T-helper 1 cell (primary cell): Measurements from ENCODE around the gene LRFN4.
"Not testable (repeated sequence)": the region's sequence is repeated elsewhere in the genome, so short reads cannot be mapped to it uniquely, and the experiment has no call there.

Experiments
- DNase-seq, 5 donors: peaks; one replicate each; pipeline ENCODE4 v3.0.0-alpha.2; 2012 to 2020
- total RNA-seq, 4 donors: gene quantifications; one replicate each; lab custom pipeline; 2026; lab: John Stamatoyannopoulos, UW

The LRFN4 gene
- total RNA-seq, result 3.5 to 5.9 (median 4.3) reads per million in 4 donors

GRCh38 chr11:66856496-66857233 is at the start of gene LRFN4:
Gene LRFN4, plus strand, starts transcription at chr11:66857064. Its CDS starts 681 bp downstream, at chr11:66857745.
- peak in 3 of 5 donors; percentile 43 to 57 (median 55) for DNase-seq

DNA sequence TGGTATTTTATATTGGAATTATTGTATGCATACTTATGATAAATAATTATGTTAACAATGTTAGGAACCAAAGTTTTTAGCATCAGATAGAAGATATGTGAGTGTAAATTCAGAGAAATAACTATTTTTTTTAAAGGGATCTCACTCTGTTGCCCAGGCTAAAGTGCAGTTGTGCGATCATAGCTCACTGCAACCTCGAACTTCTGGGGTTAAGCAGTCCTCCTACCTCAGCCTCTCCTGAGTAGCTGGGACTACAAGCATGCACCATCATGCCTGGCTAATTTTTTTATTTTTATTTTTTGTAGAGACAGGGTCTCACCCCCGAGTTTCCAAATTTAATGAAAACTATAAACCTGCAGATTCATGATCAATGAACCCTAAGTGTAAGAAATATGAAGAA is 47.3 kb upstream of the LRFN4 start:
- DNase-seq, result no peak

- DNase-seq, result no peak
These were observed 46.2 kb upstream of the LRFN4 start for GRCh38 chr11:66810576-66811185.

DNA sequence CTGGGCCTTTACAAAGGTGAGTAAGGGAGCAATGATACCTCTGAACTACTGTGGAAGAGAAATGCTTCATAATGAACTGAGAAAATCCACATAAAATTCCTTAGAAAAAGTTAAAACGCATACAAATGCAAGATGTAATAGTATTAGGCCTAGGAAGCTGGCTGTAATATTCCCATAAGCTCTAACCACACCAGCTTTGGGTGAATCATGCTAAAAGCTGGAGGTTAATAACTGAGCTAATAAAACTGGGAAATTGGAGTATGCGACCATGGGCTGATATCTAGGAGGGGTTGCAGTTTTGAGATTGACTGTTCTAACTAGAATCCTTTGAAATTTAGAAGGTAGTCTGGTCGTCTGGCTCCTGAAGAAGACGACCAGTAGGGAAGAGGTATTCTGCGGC is 42.2 kb upstream of the LRFN4 start:
- DNase-seq, result no peak

DNA sequence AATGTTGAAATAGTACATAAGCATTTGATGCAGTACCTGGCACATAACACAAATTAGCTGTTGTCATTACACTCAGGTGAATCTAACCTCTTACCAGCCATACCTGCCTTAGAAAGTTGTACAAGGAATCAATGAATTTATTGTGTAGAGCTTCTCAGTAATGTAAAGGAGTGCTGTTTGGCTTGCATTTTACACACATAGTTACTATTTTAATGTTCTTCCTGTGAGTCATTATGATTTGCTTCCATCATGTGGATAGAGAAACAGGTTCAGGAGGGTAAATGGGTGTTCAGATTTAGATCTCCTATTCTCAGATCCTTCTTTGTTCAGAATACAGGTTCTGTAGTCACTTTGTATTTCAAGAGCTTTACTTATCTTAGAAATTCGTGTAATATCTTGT is 41.2 kb upstream of the LRFN4 start:
- no peak for DNase-seq

DNA sequence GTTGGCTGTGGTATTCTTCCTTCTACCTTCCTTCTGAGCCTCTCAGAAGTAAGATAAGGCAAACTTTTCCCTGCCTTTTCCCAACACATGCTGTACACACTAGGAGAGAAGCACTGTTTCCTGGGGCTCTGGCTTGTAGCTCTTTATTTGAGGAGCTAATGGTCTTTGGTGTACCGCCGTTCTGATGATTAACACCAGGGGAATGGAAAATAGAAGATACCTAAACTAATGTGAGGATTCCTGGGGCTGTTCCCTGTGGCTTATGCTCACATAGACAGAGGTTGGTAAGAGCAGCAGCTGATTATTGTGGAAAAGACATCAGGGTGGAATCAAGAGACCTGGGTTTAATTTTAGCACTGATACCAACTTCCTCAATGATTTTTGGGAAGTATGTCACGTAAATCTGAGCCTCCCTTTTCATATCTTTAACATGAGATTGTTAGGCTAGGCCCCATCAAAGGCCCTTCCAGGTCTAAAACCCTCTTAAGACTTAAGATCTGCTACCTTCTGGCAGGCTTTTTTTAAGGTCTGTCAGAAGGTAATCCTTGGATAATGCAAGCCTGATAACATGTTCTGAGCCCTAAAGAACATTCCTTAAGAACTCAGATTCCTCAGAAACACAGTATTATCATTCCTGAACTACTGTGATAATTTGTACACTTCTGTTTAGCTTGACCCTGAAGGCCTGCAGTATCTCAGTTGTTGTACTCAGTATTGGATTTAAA is 38.5 kb upstream of the LRFN4 start:
- no peak for DNase-seq

GRCh38 chr11:66820381-66820780 is 36.5 kb upstream of the LRFN4 start:
- DNase-seq, result no peak

- DNase-seq, result no peak
These were observed 36.0 kb upstream of the LRFN4 start for GRCh38 chr11:66820901-66821300.

- DNase-seq, result no peak
These were observed 33.2 kb upstream of the LRFN4 start for GRCh38 chr11:66823700-66824099.

GRCh38 chr11:66824573-66824972 is 32.3 kb upstream of the LRFN4 start:
- DNase-seq, result not testable (repeated sequence)

DNA sequence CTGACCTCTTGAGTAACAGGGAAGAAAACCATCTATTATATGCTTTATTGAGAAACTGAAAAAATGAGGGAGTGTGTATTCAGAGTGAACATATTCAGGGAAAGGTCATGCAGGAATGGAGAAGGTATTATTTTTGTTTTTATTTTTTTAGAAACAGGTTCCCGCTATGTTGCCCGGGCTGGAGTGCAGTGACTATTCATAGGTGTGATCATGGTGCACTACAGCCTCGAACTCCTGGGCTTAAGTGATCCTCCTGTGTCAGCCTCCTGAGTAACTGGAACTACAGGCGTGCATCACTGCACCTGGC is 22.4 kb upstream of the LRFN4 start:
- no peak for DNase-seq

DNA sequence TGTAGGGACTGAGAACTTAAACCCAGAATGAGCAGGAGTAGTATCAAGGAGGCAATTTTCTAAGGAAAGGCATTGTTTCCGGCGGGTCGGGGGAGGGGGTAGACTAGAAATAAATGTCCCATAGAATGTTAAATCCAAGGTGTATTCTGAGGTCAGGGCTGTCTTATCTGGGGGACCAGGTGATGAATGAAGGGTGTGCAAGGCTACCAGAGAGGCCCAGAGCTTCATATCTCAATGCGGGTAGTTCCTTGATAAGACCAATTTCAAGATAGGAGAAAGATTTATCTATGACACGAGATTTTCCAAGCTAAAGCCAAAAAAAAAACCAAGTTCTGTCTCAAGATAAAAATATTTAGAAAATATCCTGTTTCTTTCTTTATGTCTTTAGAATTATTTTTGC is 21.9 kb upstream of the LRFN4 start:
- DNase-seq, result no peak

- no peak for DNase-seq
These were observed 21.0 kb upstream of the LRFN4 start for GRCh38 chr11:66835768-66836405.

DNA sequence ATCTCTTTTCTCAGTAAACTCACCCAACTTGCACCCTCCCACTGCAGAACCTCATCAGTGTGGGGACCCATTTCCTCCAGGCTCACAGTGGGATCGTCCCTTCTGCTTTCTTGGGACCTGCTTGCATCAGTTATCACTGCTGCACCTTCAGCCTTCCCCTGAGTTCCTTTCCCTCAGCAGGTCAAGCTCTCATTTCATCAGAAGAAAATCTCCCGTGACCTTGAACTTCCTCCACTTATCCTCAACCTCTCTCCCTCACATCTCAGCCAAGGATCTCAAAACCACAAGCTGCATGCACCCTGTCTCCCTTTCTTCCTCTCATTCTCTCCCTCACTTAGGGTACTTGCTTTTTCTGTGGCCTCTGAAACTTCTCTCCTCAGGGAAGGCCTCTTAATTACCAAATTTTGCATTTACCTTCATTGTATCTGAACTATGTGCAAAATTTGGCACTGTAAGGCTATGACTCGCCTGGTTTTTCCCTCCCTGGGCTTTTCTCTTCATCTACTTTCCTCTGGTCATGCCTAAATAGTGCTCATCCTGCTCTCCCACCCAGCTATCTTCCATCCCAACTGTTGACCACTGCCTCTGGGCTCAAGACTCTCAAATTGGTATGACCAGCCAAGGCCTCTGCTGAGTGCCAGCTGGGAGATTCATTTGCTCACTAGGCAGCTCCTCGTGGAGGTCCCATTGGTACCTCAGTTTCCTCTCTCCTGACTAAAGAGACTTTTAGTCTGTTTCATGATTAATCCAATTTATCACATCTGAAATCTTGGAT is 16.4 kb upstream of the LRFN4 start:
- DNase-seq, result no peak

DNA sequence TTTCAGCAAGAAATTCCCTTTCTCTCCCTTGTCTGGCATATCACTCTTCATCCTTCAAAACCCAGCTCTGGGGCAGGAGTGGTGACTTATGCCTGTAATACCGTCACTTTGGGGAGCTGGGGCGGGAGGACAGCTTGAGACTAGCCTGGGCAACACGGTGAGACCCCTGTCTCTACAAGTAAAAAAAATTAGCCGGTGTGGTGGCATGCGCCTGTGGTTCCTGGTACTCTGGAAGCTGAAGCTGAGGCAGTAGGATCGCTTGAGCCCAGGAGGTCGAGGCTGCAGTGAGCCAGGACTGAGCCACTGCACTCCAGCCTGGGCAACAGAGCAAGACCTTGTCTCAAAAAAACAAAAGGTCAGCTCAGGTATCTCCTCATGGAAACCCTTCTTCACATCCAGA is 15.0 kb upstream of the LRFN4 start:
- DNase-seq, result no peak

DNA sequence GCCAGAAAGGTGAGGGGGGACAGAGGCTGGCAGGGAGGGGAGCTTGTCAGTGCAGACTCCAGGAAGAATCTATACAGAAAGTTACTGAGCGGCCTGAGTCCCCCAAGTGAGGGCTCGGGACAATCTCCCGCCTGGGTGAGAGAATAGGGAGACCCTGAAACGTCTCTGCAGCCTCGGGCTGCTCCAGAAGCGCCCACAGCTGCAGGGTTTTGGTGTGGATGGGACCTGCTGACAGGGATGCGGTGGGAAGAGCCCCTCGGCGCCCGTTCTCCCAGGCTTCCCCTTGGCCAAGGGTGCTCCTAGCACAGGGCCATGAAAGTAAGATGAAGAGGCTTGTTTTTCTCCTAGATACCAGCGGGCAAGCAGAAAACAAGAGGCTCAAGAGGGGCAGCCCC is 14.4 kb upstream of the LRFN4 start:
- DNase-seq, result no peak

DNA sequence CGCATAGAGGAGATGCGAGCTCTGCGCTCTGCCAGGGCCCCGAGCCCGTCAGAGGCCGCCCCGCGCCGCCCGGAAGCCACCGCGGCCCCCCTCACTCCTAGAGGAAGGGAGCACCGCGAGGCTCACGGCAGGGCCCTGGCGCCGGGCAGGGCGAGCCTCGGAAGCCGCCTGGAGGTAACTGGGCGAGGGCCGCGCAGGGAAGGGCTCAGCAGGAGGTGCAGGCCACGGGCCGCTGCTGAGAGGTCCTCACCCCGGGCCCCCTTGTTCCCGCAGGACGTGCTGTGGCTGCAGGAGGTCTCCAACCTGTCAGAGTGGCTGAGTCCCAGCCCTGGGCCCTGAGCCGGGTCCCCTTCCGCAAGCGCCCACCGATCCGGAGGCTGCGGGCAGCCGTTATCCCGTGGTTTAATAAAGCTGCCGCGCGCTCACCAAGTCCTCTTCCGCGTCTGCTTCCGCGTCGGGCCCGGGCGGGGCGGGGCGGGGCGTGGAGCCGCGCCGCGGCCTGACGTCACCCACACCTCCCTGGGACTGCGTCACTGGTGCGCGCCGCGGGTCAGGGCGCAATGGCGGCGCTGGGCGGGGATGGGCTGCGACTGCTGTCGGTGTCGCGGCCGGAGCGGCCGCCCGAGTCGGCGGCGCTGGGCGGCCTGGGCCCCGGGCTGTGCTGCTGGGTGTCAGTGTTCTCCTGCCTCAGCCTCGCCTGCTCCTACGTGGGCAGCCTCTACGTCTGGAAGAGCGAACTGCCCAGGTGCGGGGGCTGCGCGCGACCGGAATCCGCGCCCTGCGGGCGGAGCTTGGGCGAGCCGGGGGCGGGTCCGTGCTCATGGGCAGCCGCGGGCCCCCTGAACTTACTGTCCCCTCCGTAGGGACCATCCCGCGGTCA is 13.7 kb upstream of the LRFN4 start, which contains the start of gene RCE1:
RCE1 (plus strand) TSS at position 546 of the 880 bp plus-strand sequence; CDS start at position 561, 15 bp downstream.
- peak; percentile 80 to 93 (median 86) for DNase-seq

DNA sequence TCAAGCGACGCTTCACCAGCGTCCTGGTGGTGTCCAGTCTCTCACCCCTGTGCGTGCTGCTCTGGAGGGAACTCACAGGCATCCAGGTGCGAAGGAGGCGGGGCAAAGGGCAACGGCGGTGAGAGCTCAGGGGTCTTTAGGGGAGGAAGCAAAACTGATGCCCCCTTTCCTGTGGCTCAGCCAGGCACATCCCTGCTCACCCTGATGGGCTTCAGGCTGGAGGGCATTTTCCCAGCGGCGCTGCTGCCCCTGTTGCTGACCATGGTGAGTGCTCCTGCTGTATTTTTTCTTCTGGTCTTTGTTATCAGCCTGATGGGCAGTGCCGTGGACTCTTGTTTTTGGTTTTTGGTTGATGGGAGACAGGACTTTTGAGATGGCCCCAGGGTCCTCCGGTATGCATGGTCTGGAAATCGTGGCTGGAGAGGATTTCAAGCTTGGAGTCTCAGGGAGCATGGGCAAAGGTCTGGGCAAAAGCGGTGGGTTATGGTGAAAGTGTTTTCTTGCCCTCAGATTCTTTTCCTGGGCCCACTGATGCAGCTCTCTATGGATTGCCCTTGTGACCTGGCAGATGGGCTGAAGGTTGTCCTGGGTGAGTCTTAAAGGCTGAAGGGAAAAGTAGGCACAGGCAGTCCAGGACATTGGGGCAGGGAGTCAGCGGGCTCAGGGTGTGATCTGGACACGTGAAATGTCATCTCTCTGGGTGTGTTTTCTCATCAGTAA is 12.9 kb upstream of the LRFN4 start:
- no peak for DNase-seq

- no peak for DNase-seq
These were observed 12.2 kb upstream of the LRFN4 start for GRCh38 chr11:66844496-66845142.
